HL-60 (cell line): ENCODE measurements around the gene PCDHA3.
"Not testable (repeated sequence)": the region's sequence is repeated elsewhere in the genome, so short reads cannot be mapped to it uniquely, and the experiment has no call there.

Experiments used
- DNase-seq, 2 experiments: peaks; one replicate each; pipeline ENCODE4 v3.0.0-alpha.2; 2010 to 2020; ENCODE audit warnings: low read depth in 1 of 2, low spot score in 1 of 2
- H3K27ac ChIP-seq: fragments of 250-450 bp; sonication (Bioruptor Pico); replicated peaks from 2 replicates; pipeline ENCODE4 v1.5.1; 2020; ENCODE audit warnings: mild to moderate bottlenecking, moderate library complexity
- H3K27me3 ChIP-seq: fragments of 250-450 bp; sonication (Bioruptor Pico); 2 replicates; pipeline ENCODE4 v1.5.1; 2021; ENCODE audit warnings: mild to moderate bottlenecking, moderate library complexity; ENCODE audit not compliant: insufficient read depth, poor library complexity, severe bottlenecking
- H3K4me3 ChIP-seq: replicated peaks from 2 replicates; pipeline ENCODE4 v1.5.1; 2011; ENCODE audit warnings: mild to moderate bottlenecking, control low read depth, low read length; ENCODE audit not compliant: insufficient read depth
- CTCF ChIP-seq: IDR thresholded peaks from one replicate; pipeline ENCODE4 v1.5.1; 2011; ENCODE audit warnings: low read length, control low read depth, inconsistent platforms; ENCODE audit not compliant: insufficient read depth
- GABPA ChIP-seq: IDR thresholded peaks from 2 replicates; pipeline ENCODE4 v1.6.1; 2012; ENCODE audit warnings: low read depth
- POLR2AphosphoS5 ChIP-seq: IDR thresholded peaks from 2 replicates; pipeline ENCODE4 v1.6.1; 2012; ENCODE audit warnings: low read depth
- SPI1 ChIP-seq: IDR thresholded peaks from 2 replicates; pipeline ENCODE4 v1.6.1; 2012; ENCODE audit warnings: low read depth, mild to moderate bottlenecking, borderline replicate concordance
- TF ChIP-seq, protein P1 (sequence below): IDR thresholded peaks from 2 replicates; pipeline ENCODE4 v1.6.1; 2012; ENCODE audit warnings: low read depth; ENCODE audit not compliant: insufficient replicate concordance

Gene PCDHA3

DNA sequence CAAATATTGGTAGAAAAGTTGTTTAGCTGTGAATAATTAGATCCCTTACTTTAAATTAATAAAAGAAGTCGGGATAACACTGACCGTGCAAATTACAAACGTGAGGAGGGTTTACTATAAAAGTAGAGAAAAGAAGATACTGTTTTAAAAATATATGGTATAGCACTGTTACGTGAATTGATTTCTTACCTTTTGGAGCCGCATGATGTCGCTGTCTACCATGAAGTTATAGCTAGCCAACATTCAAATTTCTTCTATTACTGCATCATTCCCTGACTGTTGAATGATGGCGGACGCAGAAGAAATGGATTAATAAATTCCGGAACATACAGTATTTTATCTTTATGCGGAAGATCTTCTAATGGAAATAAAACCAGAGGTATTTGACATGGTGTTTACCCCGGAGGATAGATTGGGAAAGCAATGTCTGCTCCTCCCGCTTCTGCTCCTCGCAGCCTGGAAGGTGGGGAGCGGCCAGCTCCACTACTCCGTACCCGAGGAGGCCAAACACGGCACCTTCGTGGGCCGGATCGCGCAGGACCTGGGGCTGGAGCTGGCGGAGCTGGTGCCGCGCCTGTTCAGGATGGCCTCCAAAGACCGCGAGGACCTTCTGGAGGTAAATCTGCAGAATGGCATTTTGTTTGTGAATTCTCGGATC, 27.0 kb downstream of the PCDHA3 start, which contains the start of gene PCDHA6:
Gene PCDHA6 (plus strand): TSS at position 257 of the 658 bp plus-strand sequence. CDS start 132 bp downstream, at position 389.
- Histone ChIP-seq H3K27ac (no peak within 1 kb of the TSS), H3K4me3 (no peak within 1 kb of the TSS), H3K27me3 (peaks cover 5% of the 10 kb centered on the region)
- TF ChIP-seq POLR2AphosphoS5 (no peak), CTCF (no peak), SPI1 (no peak), GABPA (no peak)
- TF ChIP-seq, protein P1, sequence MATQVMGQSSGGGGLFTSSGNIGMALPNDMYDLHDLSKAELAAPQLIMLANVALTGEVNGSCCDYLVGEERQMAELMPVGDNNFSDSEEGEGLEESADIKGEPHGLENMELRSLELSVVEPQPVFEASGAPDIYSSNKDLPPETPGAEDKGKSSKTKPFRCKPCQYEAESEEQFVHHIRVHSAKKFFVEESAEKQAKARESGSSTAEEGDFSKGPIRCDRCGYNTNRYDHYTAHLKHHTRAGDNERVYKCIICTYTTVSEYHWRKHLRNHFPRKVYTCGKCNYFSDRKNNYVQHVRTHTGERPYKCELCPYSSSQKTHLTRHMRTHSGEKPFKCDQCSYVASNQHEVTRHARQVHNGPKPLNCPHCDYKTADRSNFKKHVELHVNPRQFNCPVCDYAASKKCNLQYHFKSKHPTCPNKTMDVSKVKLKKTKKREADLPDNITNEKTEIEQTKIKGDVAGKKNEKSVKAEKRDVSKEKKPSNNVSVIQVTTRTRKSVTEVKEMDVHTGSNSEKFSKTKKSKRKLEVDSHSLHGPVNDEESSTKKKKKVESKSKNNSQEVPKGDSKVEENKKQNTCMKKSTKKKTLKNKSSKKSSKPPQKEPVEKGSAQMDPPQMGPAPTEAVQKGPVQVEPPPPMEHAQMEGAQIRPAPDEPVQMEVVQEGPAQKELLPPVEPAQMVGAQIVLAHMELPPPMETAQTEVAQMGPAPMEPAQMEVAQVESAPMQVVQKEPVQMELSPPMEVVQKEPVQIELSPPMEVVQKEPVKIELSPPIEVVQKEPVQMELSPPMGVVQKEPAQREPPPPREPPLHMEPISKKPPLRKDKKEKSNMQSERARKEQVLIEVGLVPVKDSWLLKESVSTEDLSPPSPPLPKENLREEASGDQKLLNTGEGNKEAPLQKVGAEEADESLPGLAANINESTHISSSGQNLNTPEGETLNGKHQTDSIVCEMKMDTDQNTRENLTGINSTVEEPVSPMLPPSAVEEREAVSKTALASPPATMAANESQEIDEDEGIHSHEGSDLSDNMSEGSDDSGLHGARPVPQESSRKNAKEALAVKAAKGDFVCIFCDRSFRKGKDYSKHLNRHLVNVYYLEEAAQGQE = no peak
- no peak for DNase-seq

- no peak overlapping the region for H3K4me3 ChIP-seq
- DNase-seq = no peak
These were observed 27.5 kb downstream of the PCDHA3 start for GRCh38 chr5:140828362-140828737.

GRCh38 chr5:140829511-140830501, 28.9 kb downstream of the PCDHA3 start:
- not testable (repeated sequence) for H3K4me3 ChIP-seq, H3K27ac ChIP-seq, DNase-seq, H3K27me3 ChIP-seq

More at GRCh38 chr5:140828362-140828737, 27.5 kb downstream of the PCDHA3 start:
- no peak overlapping the region for H3K27ac ChIP-seq
- peaks cover 5% of the 10 kb centered on the region for H3K27me3 ChIP-seq
- TF ChIP-seq, protein P1 = no peak
- TF ChIP-seq CTCF = no peak
- TF ChIP-seq GABPA = no peak
- no peak for TF ChIP-seq POLR2AphosphoS5
- no peak for TF ChIP-seq SPI1

GRCh38 chr5:140833993-140834392, 33.1 kb downstream of the PCDHA3 start, which contains the start of gene PCDHA7:
TSS of gene PCDHA7 (plus strand) at chr5:140834269. CDS start at chr5:140834384, 115 bp downstream.
- no peaks in the 10 kb centered on the region for H3K27me3 ChIP-seq
- no peak within 1 kb of the TSS for H3K27ac ChIP-seq
- TF ChIP-seq SPI1 (no peak), POLR2AphosphoS5 (no peak), GABPA (no peak), CTCF (no peak)
- TF ChIP-seq, protein P1 = no peak
- DNase-seq = no peak
- no peak within 1 kb of the TSS for H3K4me3 ChIP-seq
